LoVo (cell line): ENCODE measurements around the gene DPPA4.
"Not testable (repeated sequence)": the region's sequence is repeated elsewhere in the genome, so short reads cannot be mapped to it uniquely, and the experiment has no call there.

Experiments used
- DNase-seq: peaks from one replicate; pipeline ENCODE4 v3.0.0-alpha.2; 2016; ENCODE audit warnings: low spot score

DPPA4 gene

GRCh38 chr3:109337393-109337792 is at the start of gene DPPA4:
Gene DPPA4 (minus strand): TSS chr3:109337546. CDS start chr3:109337517, 29 bp downstream.
- no peak for DNase-seq

GRCh38 chr3:109385442-109386318 is 48.3 kb upstream of the DPPA4 start:
- no peak for DNase-seq

GRCh38 chr3:109384164-109384563 is 46.8 kb upstream of the DPPA4 start:
- DNase-seq = no peak

- no peak for DNase-seq
Measured at GRCh38 chr3:109382588-109382987, 45.2 kb upstream of the DPPA4 start.

GRCh38 chr3:109375975-109376374 is 38.6 kb upstream of the DPPA4 start:
- DNase-seq = no peak

GRCh38 chr3:109374434-109374833 is 37.1 kb upstream of the DPPA4 start:
- not testable (repeated sequence) for DNase-seq

- no peak for DNase-seq
Measured at GRCh38 chr3:109373933-109374332, 36.6 kb upstream of the DPPA4 start.

GRCh38 chr3:109372639-109373038 is 35.3 kb upstream of the DPPA4 start:
- no peak for DNase-seq

GRCh38 chr3:109369510-109369909 is 32.2 kb upstream of the DPPA4 start:
- DNase-seq = no peak

- DNase-seq = no peak
Measured at GRCh38 chr3:109364088-109364487, 26.7 kb upstream of the DPPA4 start.

- no peak for DNase-seq
Measured at GRCh38 chr3:109363634-109364033, 26.3 kb upstream of the DPPA4 start.

- DNase-seq = no peak
Measured at GRCh38 chr3:109362823-109363222, 25.5 kb upstream of the DPPA4 start.

GRCh38 chr3:109358809-109359208 is 21.5 kb upstream of the DPPA4 start:
- not testable (repeated sequence) for DNase-seq

- DNase-seq = no peak
Measured at GRCh38 chr3:109356442-109357155, 19.3 kb upstream of the DPPA4 start.

- DNase-seq = no peak
Measured at GRCh38 chr3:109355625-109356441, 18.5 kb upstream of the DPPA4 start.

GRCh38 chr3:109353057-109353456 is 15.7 kb upstream of the DPPA4 start:
- no peak for DNase-seq

- no peak for DNase-seq
Measured at GRCh38 chr3:109351231-109351630, 13.9 kb upstream of the DPPA4 start.

GRCh38 chr3:109346770-109347295 is 9.5 kb upstream of the DPPA4 start:
- no peak for DNase-seq

GRCh38 chr3:109346099-109346498 is 8.8 kb upstream of the DPPA4 start:
- no peak for DNase-seq

- no peak for DNase-seq
Measured at GRCh38 chr3:109339714-109340648, 2.6 kb upstream of the DPPA4 start.

GRCh38 chr3:109339197-109339596 is 1.9 kb upstream of the DPPA4 start:
- no peak for DNase-seq
